GM04503 (cell line): ENCODE measurements around the gene MECR.
A peak's percentile ranks its signal among the peaks of the same experiment; 100 is the strongest.
"Not testable (repeated sequence)": the region's sequence is repeated elsewhere in the genome, so short reads cannot be mapped to it uniquely, and the experiment has no call there.

Experiments used
- DNase-seq: peaks from one replicate; pipeline ENCODE4 v3.0.0-alpha.2; 2012; ENCODE audit warnings: low read depth

MECR gene

GRCh38 chr1:29235955-29236711 is 5.4 kb upstream of the MECR start, which contains the start of gene PTPRU:
Gene PTPRU, plus strand, starts transcription at chr1:29236522. Its CDS starts 123 bp downstream, at chr1:29236645.
- no peak for DNase-seq

GRCh38 chr1:29234881-29235280 is 4.1 kb upstream of the MECR start:
- not testable (repeated sequence) for DNase-seq

- no peak for DNase-seq
These were observed 3.7 kb upstream of the MECR start for GRCh38 chr1:29234471-29234870.

DNA sequence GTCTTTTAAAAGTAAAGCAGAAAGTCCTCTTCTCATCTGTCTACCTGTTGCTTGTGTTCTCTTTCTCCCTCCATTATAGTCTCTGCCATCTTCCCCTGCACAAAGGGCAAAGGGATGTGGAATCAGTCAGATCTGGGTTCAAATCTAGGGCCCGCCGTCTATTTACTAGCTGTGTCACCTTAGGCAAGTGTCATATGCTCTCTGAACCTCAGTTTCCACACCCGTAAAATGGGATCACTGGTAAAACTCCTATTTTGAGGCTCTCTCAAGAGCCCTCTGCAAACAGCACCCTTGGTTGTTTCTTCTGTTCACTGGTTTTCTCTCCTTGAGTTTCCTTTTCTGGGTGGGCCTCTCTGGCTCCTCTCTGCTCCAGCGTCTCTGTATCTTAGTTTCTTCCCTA is 3.0 kb upstream of the MECR start:
- DNase-seq = no peak

DNA sequence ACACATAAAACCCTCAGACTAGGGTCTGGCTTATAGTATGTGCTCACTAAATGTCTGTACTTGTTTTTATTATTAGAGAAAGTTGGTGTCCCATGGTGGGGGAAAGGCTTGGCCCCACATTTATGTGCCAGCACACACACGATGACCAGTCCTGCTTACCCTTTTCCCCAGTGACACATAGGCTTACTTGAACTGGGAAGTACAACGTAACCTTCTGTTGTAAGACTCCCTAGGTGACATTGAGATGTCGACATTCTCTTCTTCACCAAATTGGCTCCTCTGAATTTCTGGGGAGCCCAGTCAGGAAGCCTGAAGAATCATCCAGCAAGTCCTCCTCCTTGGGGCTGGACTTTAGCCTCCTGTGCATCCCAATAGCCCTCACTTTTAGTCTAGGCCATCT is 1.7 kb upstream of the MECR start:
- no peak for DNase-seq

- DNase-seq = no peak
These were observed 556 bp downstream of the MECR start for GRCh38 chr1:29230204-29230552.

- DNase-seq = no peak
These were observed 3.2 kb downstream of the MECR start for GRCh38 chr1:29227511-29227910.

DNA sequence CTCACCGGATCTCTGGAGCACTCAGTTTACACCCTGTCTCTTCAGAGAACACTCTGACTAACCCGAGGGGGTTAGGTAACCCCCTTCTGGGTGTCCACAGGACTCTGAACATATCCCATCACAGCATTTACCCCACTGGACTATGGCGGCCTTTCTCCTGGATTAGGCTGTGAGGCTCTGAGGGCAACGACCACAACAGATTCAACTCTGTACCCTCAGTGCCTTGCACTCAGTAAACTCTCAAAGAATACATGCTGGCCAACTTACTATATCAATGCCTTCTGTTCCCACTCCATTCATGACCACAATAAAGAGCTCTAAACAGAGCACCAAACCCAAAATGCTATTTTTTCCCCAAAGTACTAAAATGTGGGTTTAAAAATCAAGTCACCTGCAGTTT is 5.4 kb downstream of the MECR start:
- DNase-seq = no peak

DNA sequence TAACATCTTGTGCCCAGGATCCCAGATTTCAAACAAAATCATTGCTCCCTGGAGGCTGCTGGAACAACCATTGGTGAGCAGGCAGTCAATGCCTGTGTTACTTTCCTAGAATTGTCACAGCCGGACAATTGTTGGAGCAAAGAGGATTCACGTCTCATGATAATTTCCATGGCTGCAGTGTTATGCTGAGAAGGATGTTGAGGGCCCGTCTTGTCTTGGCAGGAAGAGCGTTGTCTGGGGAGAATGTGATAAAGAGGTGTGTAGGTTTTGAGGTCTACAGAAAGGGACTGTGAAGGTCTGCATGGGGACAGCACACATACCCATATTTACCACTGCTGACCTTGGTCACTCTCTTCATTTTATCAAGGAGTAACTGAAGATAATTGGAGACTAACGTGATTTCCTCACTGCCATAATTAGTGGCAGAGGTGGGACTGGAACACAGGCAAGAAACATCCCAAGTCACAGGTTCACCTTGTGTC is 6.3 kb downstream of the MECR start:
- no peak for DNase-seq

- DNase-seq = no peak
These were observed 7.2 kb downstream of the MECR start for GRCh38 chr1:29223521-29223920.

DNA sequence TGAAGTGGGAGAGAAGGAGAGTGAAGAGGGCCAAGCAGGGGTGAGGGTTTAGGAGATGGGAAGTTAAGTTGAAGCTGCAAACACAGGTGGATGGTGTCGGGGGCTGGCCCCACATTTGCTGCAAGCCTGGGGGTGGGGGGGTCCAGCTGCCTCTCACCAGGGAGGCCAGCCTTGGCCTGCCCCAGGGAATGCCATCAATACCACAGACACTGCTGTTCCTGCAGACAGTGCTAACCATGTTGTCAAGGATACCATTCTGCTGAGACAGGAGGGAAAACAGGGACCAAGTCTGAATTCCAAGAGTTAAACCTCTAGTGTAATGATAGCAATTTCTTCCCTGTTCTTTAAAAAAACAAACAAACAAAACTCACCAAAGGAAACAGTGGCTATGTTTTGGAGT is 8.0 kb downstream of the MECR start:
- no peak for DNase-seq

- not testable (repeated sequence) for DNase-seq
These were observed 8.5 kb downstream of the MECR start for GRCh38 chr1:29222260-29222659.

GRCh38 chr1:29221296-29221695 is 9.4 kb downstream of the MECR start:
- DNase-seq = no peak

DNA sequence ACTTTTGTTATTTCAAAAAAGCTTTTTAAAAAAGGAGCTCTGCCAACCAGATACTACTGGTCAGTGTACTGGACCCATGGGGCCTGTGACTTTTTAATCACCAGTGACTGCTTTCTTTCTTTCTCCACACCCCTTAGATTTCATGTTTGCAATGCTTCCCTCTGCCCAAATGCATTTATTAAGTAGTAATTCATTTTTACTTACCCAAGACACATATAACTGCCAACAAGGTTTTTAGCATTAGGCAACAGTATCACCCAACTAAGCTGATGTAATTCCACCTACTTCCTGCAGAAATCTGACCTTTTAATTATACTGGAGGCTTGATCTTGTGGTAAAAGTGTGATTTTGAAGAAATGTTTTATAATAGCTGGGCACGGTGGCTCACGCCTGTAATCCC is 12.5 kb downstream of the MECR start:
- peak; percentile 44 for DNase-seq

GRCh38 chr1:29217633-29218032 is 13.1 kb downstream of the MECR start:
- no peak for DNase-seq

GRCh38 chr1:29213055-29213454 is 17.7 kb downstream of the MECR start:
- DNase-seq = no peak

- DNase-seq = peak; percentile 52
These were observed 19.4 kb downstream of the MECR start for GRCh38 chr1:29211086-29212030.

DNA sequence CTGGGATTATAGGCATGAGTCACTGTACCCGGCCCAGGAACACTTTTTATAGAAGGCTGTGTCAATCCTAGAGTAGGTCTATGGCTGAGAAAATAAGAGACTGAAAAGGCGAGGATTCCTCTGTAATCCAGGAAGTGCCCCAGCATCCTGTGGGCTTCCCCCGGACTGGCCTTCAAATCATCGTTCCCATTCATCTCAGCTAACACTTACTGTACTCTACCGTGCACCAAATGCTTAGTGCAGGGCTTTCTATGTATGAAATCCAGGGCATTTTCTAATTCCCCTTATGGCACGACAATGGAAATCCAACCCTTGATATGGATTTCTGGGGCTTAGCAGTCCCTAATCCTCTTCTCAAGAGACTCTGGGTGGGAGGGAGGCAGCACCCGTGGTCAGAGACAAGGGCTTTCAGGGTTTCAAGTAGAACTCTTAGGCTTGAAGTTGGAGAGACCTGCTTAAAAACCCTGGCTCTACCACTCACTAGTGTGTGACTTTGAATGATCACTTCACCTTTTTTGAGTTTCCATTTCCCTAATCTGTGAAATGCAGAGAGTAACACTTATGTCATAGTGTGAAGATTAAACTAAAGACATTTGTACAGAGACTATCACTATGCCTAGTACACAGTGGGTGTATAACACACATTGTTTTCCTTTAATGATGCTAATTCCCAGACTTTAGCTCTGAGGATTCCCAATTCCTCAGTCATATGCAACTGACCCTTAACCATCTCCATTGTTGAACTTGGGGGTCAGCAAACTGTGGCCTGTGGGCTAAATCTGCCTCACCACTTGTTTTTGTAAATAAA is 20.3 kb downstream of the MECR start:
- DNase-seq = no peak

- DNase-seq = no peak
These were observed 21.6 kb downstream of the MECR start for GRCh38 chr1:29209173-29209572.

- DNase-seq = no peak
These were observed 22.3 kb downstream of the MECR start for GRCh38 chr1:29208442-29208841.

GRCh38 chr1:29202584-29203340 is 28.0 kb downstream of the MECR start:
- DNase-seq = peak; percentile 92
